CD4-positive, alpha-beta T cell treated with Interferon gamma for 1 hour (primary cell): ENCODE results near the gene FAM83B.
"Not testable (repeated sequence)": the region's sequence is repeated elsewhere in the genome, so short reads cannot be mapped to it uniquely, and the experiment has no call there.

ENCODE experiments used
- DNase-seq: peaks from one replicate; pipeline ENCODE4 v3.0.0-alpha.2; 2020

The FAM83B gene

GRCh38 chr6:54864272-54864671 lies 17.7 kb downstream of the FAM83B start:
- DNase-seq, result no peak

- no peak for DNase-seq
These were observed 18.6 kb downstream of the FAM83B start for GRCh38 chr6:54865091-54865631.

DNA sequence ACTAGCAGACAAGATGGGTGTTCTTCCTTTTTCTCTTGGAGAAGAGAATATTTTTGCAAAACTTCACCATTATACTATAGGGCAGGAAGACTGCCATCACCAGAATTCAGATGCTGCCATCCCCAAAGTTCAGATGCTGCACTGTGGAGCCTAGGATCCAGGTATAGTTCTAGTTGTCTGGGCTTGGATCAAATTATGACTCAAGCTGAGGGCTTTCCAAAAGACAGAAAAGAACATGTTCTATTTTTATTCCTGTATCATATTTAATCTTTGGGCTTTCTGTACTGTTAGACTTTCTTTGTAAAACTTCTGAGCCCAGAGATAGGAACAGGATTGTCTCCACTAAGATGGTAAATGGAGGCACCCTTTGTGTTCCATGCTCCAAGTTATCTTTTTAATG lies 22.0 kb downstream of the FAM83B start:
- no peak for DNase-seq

GRCh38 chr6:54873599-54873998 lies 27.0 kb downstream of the FAM83B start:
- DNase-seq, result no peak

DNA sequence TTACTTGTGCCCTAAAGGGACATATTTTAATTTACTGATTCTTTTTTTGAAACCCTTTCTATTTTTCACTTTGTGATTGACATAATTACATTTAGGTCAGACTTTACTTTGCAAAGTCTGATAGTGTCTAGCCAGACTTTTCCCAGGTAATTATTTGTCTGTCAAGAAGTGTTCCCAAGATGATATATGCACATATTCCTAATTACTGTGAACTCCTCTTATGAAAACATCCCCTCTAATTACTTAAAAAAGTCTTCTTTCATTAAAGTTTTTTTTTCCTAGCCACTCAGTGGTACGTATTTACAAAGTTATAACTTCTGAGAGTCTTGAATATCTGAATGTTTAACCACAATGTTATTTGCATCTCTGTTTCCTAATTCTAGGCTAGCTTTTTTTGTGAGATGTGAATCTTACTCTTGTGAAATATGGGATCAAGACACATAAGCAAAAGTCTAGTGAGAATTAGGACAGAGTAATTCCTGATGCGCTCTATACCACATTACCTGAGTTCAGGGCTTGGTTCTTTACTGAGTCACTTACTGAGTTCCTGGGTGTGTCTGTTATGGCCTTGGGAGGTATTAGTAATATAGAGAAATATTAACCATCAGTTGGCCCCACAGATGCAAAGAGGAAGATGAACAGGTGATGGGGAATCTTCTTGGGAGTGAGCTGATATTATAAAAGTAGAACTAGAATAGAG lies 27.9 kb downstream of the FAM83B start:
- DNase-seq, result no peak

- DNase-seq, result no peak
These were observed 29.0 kb downstream of the FAM83B start for GRCh38 chr6:54875539-54875938.

DNA sequence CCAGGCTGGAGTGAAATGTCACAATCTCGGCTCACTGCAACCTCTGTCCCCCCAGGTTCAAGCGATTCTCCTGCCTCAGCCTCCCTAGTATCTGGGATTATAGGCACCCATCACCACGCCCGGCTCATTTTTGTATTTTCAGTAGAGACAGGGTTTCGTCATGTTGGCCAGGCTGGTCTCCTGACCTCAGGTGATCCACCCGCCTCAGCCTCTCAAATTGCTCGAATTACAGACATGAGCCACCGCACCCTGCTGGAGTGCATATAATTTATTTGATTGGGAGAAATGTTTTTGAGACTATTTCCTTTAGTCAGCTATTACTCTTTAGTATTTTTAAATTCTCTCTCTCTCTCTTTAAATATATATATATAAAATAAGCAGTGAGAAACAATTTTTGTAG lies 29.8 kb downstream of the FAM83B start:
- no peak for DNase-seq

DNA sequence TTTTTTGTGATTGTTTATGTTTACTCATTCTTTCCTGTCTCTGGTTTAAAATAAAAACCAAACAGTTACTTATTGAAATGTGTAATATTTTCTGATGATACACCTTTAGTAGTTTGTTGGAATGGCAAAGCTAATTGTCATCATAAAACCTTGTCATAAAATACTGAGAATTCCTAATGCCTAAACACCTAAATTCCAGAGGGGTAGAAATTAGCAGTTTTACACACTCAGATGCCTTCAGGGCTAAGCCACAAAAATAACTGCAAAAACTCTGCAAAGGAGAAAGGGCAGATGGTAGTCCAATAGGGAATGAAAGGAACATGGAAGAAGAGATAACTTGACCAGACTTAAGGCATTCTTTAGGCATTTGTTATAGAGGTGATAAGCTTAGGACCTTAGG lies 30.3 kb downstream of the FAM83B start:
- no peak for DNase-seq

DNA sequence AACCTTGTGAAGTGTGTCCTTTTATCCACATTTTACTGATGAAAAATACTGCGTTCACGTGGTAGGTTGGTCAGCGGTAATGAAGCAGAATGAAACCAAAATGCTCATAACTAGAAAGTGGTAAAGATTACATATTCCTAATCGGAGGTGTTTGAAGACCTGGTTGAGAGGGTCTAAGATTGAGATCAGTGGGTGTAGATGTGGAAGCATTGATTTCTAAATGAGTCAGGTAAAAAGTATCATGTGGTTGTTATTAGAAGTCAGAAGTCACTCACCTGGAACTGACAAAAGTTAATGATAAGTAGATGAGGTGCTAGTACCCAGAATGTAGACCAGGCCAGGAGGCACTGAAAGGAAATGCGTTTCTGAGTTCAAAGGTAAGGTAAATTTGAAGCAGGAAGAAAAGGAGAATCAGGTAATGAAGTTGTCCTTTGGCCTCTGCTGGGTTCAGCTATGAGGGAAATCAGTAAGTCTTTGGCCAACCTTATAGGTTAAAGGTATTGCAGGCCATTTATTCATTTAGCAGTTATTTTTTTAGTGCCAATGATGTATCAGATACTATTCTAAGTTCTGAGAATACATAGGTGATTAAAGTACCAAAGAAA lies 31.2 kb downstream of the FAM83B start:
- no peak for DNase-seq

GRCh38 chr6:54878718-54879117 lies 32.1 kb downstream of the FAM83B start:
- no peak for DNase-seq

- no peak for DNase-seq
These were observed 32.8 kb downstream of the FAM83B start for GRCh38 chr6:54879188-54879985.

- no peak for DNase-seq
These were observed 34.6 kb downstream of the FAM83B start for GRCh38 chr6:54881067-54881730.

GRCh38 chr6:54881891-54882290 lies 35.3 kb downstream of the FAM83B start:
- not testable (repeated sequence) for DNase-seq

DNA sequence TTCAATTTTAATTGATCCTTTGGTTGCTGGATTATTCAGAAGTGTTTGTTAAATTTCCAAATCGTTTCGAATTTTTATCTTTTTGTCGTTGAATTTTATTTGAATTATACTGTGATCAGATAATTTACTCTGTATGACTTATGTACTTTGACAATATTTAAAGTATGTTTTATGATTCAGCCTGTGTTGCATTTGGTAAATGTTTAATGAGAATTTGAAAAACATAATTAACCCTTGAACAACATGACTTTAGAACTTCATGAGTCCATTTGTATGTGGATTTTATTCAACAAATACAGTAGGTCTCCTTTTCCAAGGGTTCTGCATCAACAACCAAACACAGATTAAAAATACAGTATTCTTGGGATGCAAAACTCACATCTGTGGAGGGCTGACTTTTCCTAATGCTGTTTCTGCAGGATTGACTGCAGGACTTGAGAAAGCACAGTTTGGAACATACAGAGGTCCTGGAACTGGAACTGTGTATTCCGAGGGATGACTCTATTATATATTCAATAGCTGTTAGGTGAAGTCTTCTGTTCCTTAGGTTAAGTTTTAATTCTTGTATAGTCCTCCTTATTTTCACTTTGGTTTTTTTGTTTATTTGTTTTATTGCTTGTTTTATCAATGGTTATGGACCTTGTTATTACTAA lies 40.5 kb downstream of the FAM83B start:
- no peak for DNase-seq

DNA sequence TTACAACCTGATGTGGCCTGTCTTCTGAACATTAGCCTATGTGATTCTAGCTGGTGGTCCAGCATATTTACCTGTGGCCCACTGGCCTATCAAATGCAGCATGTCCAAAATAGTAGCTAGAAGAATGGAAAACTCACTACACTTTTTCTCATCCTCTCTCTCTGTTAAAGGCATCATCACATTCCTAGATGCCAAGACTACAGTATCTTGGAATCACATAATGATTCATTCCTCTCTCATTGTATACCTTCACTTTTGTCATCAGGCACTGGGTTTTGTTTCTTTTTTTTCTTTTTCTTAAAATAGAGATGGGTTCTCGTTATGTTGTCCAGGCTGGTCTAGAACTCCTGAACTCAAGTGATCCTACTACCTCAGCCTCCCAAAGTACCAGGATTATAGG lies 45.0 kb downstream of the FAM83B start:
- DNase-seq, result no peak

GRCh38 chr6:54892831-54893230 lies 46.3 kb downstream of the FAM83B start:
- DNase-seq, result no peak

DNA sequence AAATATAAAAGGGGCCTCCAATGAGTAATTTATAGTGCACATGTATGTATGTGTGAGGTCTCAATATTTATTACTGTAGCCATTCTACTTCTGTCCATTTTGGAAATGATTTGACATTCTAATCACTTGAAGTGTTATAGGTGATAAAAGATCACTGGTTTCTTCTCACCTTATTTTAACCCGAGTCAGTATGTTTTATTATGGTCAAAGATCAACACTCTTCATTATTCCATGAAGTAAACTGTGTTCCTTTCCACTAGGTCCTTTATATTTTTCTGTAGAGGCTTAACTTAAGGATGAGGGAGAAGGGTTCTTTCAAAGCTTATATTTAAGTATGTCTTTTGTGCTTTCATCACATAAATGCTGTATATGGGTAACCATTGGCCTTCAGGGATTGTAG lies 47.2 kb downstream of the FAM83B start:
- DNase-seq, result no peak

DNA sequence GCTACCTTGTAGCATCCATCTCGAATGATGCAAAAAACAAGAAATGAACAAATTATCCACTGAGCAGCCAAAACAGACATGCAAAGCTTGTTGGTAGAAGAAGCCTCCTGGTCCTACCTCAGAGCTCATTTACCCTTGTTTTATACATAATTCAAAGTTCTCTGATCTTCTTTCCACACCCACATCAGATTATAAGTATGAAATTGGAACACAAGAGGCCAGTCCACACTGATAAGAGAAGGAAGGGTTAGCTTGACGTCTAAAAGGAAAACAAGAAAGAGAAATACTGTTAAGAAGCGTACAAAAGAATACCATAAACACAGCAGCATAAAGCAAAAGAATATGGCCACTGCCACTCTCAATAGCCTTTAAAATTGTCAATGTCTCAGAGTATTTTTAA lies 49.7 kb downstream of the FAM83B start:
- no peak for DNase-seq

- no peak for DNase-seq
These were observed 51.1 kb downstream of the FAM83B start for GRCh38 chr6:54897462-54898189.

GRCh38 chr6:54898767-54899166 lies 52.2 kb downstream of the FAM83B start:
- DNase-seq, result no peak

- no peak for DNase-seq
These were observed 52.9 kb downstream of the FAM83B start for GRCh38 chr6:54899442-54899841.

- DNase-seq, result no peak
These were observed 53.4 kb downstream of the FAM83B start for GRCh38 chr6:54899986-54900385.
